IgD-negative memory B cell (primary cell): ENCODE data around the gene ADGRD1. TPM values are rescaled to one million over a fixed set of nuclear protein-coding genes. Genes with fewer than 3 reads are reported as not detected.
"Not testable (repeated sequence)": the region's sequence is repeated elsewhere in the genome, so short reads cannot be mapped to it uniquely, and the experiment has no call there.

ENCODE experiments used
- H3K27ac Mint-ChIP-seq, 3 donors: one replicate each; pipeline ENCODE4 v1.8.0; 2020 to 2022; ENCODE audit warnings: mild to moderate bottlenecking in 3 of 3, mixed read lengths in 3 of 3, moderate library complexity in 1 of 3
- H3K27me3 Mint-ChIP-seq: one replicate; pipeline ENCODE4 v1.8.0; 2021; ENCODE audit warnings: mixed read lengths
- H3K36me3 Mint-ChIP-seq: one replicate; pipeline ENCODE4 v1.8.0; 2020; ENCODE audit warnings: mild to moderate bottlenecking, mixed read lengths
- H3K4me1 Mint-ChIP-seq, 3 donors: one replicate each; pipeline ENCODE4 v1.8.0; 2020 to 2022; ENCODE audit warnings: mixed read lengths in 3 of 3, mild to moderate bottlenecking in 1 of 3
- H3K4me3 Mint-ChIP-seq, 4 donors: one replicate each; pipeline ENCODE4 v1.8.0; 2020 to 2022; ENCODE audit warnings: mild to moderate bottlenecking in 4 of 4, mixed read lengths in 4 of 4, moderate library complexity in 3 of 4
- H3K9me3 Mint-ChIP-seq, 3 donors: one replicate each; pipeline ENCODE4 v1.8.0; 2020 to 2021; ENCODE audit warnings: mixed read lengths in 3 of 3, mild to moderate bottlenecking in 1 of 3
- polyA plus RNA-seq: library from polyadenylated mRNA; unstranded; fragments of 300-500 nt; fragmentation: Illumina TruSeq; gene quantifications from one replicate; pipeline ENCODE4 v1.2.3, GENCODE V29; 2021

Gene ADGRD1
- polyA plus RNA-seq, 1 donor from 2014 or later = 0.50 TPM

DNA sequence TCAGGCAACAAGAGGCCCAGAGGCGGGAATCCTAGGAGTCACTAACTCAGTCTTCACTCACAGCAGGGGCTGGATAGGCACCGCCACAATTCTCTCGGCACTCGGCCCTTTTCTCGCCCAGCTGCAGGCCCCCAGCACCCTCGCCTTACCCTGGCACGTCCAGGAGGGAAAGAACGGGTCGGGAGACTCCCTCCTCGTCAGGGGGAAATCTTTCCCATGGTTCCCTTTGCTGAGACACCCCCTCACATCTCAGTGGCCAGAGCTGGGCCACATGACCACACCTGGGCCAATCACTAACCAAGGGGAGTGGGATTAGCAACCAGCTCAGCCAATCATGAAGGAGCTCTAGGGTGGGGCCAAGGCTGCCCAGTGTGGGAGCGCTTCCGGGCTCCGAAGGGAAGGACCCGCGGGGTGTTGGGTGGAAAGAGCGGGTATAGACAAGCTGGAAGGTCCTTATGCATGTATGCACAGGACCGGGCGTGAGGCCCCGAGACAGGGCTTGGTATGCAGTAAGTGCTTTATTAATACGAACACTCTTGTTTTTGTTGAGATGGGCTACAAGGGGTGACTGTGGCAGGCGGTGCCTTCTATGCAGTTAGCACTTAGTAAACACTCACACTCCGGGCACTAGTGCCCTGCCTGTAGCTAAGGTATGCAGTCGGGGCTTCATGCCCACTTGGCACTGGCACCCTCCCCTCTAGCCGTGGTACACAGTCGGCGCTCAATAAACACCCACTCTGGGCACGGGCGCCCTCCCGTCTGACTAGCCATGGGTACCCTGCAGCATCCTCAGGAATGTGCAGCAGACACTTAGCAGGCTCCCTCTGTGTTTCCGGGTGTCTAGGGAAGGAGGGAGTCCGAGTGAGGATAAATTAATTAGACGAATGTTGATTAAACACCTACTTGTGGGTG, 40.3 kb downstream of the ADGRD1 start:
- H3K4me3 Mint-ChIP-seq = no peak overlapping the region
- H3K36me3 Mint-ChIP-seq = peaks cover 4% of the 10 kb centered on the region
- peaks cover 0 to 1% (median 0%) of the 10 kb centered on the region in 3 donors for H3K4me1 Mint-ChIP-seq
- no peak overlapping the region for H3K27ac Mint-ChIP-seq
- H3K9me3 Mint-ChIP-seq = no peaks in the 10 kb centered on the region
- peaks cover 19% of the 10 kb centered on the region for H3K27me3 Mint-ChIP-seq

DNA sequence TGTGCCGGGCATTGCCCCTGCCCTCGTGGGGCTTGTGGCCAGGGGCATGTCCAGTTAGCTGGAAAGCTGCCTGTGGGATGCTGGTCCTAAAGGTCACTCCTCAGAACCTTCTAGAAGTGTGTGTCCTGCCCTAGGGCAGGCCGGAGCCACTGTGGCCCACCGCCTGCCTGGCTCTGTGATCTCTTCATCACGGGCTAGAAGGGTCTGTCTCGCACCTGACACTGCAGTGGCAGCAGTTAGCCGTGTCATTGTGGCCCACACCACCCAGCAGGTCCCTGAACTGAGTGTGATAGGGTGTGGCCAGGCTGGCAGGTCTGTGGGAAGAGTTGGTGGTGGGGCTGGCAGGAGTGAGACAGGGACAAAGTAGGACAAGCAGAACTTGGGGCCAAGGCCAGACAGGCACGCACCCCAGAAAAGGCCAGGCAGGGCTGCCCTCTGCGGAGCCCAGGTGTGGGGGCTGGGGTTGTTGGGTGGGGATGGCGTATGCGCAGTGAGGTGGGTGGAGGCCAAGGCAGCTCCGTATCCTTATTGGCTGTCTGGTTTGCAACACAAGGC, 41.2 kb downstream of the ADGRD1 start:
- H3K27me3 Mint-ChIP-seq = peaks cover 12% of the 10 kb centered on the region
- H3K36me3 Mint-ChIP-seq = peaks cover 4% of the 10 kb centered on the region
- peaks cover 0 to 5% (median 0%) of the 10 kb centered on the region in 3 donors for H3K9me3 Mint-ChIP-seq
- H3K27ac Mint-ChIP-seq = no peak overlapping the region
- peaks cover 0 to 3% (median 1%) of the 10 kb centered on the region in 3 donors for H3K4me1 Mint-ChIP-seq
- H3K4me3 Mint-ChIP-seq = no peak overlapping the region

DNA sequence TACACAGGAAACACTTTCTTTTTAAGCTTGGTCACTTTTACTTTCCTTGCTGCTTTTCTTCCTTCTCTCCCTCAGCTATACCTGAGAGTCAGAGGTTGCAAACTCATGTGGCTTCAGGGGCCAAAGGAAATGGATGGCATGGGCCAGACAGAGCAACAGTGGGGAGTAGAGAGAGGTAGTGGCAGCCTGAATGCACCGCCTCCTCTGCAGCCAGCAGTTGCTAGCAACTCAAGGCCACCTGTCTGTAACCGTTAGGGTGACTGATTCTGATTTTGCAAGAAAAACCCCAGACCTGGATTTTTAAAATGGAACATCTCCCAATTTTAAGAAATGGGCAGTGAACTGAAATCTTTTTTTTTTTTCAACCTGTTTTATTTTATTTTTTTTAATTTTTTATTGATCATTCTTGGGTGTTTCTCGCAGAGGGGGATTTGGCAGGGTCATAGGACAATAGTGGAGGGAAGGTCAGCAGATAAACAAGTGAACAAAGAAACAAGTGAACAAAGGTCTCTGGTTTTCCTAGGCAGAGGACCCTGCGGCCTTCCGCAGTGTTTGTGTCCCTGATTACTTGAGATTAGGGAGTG, 41.8 kb downstream of the ADGRD1 start:
- not testable (repeated sequence) for H3K4me1 Mint-ChIP-seq, H3K9me3 Mint-ChIP-seq, H3K27ac Mint-ChIP-seq, H3K36me3 Mint-ChIP-seq, H3K4me3 Mint-ChIP-seq
- peaks cover 10% of the 10 kb centered on the region for H3K27me3 Mint-ChIP-seq

DNA sequence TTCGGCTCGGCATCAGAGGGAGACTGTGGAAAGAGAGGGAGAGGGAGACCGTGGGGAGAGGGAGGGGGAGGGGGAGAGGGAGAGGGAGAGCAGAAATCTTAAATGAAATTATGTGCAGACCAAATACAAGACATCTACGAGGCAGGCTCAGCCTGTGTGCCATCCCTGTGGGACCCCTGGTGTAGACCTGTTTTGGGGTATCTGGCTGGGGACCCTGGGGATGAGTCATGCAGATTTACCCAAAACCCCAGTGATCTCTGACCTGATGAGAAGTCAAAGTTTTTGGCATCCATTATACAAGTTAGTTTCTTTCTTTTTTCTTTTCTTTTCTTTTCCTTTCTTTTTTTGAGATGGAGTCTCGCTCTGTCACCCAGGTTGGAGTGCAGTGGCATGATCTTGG, 44.4 kb downstream of the ADGRD1 start:
- peaks cover 0 to 5% (median 0%) of the 10 kb centered on the region in 3 donors for H3K9me3 Mint-ChIP-seq
- H3K4me1 Mint-ChIP-seq = peaks cover 0 to 3% (median 0%) of the 10 kb centered on the region in 3 donors
- no peak overlapping the region for H3K27ac Mint-ChIP-seq
- no peak overlapping the region for H3K4me3 Mint-ChIP-seq
- peaks cover 1% of the 10 kb centered on the region for H3K36me3 Mint-ChIP-seq
- H3K27me3 Mint-ChIP-seq = peaks cover 1% of the 10 kb centered on the region

DNA sequence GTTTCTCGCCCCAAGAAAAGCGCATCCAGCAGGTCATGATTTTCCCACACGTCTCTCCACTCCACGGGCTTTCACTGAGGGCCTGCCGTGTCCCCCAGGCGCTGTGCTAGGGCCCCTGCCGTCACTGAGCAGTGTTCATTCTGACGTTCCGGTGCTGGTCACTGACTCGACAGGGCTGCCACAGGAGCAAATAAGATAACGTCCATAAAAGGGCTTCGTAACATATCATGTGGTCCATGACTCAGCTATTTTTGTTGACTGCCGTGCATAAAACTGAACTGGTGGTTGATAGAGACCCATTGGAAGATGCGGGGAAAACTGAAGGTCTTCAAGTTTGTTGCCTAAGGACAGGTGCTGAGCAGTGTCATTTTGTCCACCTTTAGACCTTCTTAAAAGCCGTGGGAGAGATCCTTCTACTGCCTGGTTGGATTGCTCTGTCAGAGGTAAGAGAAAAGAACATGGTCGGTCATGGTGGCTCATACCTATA, 46.3 kb downstream of the ADGRD1 start:
- peaks cover 0 to 3% (median 0%) of the 10 kb centered on the region in 3 donors for H3K4me1 Mint-ChIP-seq
- no peaks in the 10 kb centered on the region for H3K36me3 Mint-ChIP-seq
- no peak overlapping the region for H3K4me3 Mint-ChIP-seq
- no peak overlapping the region for H3K27ac Mint-ChIP-seq
- peaks cover 0 to 5% (median 0%) of the 10 kb centered on the region in 3 donors for H3K9me3 Mint-ChIP-seq
- H3K27me3 Mint-ChIP-seq = peaks cover 8% of the 10 kb centered on the region

DNA sequence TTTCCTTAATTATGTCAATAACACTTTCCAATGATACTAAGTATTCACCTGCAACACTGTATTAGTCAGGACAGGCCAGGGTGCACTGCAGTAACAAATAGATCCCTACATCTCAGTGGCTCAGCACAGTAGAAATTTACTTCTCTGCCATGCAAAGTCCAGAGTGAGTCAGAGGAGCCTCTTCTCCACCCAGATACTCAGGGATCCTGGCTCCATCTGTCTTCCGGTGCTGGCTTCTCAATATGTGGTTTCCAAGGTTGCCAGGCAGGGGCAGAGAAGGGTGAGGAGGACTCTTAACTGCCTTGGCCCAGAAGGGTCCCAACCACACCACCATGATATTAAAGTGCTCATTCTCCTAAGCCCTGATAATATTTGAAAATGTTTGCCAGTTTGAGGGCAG, 47.8 kb downstream of the ADGRD1 start:
- H3K27ac Mint-ChIP-seq = no peak overlapping the region
- no peak overlapping the region for H3K4me3 Mint-ChIP-seq
- H3K27me3 Mint-ChIP-seq = peaks cover 8% of the 10 kb centered on the region
- no peaks in the 10 kb centered on the region for H3K36me3 Mint-ChIP-seq
- peaks cover 0 to 5% (median 0%) of the 10 kb centered on the region in 3 donors for H3K9me3 Mint-ChIP-seq
- H3K4me1 Mint-ChIP-seq = peaks cover 0 to 3% (median 0%) of the 10 kb centered on the region in 3 donors

DNA sequence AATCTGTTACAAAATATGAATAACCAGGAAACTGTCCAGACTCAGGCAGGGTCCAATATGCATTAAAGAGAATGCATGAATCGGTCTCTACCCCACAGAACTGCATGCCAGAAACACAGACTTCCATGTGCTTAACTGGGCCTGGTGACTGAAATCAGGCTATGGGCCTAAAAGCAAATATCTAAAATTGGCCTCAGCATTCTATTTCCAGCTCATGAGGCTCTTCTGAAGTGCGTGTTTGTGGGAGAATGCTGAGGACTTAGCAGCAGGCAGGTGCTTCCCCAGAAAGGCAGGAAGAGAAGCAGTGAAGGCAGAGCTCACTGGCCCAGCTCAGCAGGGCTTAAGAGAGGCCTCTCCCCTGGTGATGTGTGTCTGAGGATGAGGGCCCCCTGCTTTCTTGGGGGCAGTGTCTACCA, 48.5 kb downstream of the ADGRD1 start:
- H3K27ac Mint-ChIP-seq = no peak overlapping the region
- peaks cover 0 to 5% (median 0%) of the 10 kb centered on the region in 3 donors for H3K9me3 Mint-ChIP-seq
- no peaks in the 10 kb centered on the region for H3K36me3 Mint-ChIP-seq
- H3K4me3 Mint-ChIP-seq = no peak overlapping the region
- H3K27me3 Mint-ChIP-seq = peaks cover 8% of the 10 kb centered on the region
- H3K4me1 Mint-ChIP-seq = peaks cover 0 to 3% (median 0%) of the 10 kb centered on the region in 3 donors

DNA sequence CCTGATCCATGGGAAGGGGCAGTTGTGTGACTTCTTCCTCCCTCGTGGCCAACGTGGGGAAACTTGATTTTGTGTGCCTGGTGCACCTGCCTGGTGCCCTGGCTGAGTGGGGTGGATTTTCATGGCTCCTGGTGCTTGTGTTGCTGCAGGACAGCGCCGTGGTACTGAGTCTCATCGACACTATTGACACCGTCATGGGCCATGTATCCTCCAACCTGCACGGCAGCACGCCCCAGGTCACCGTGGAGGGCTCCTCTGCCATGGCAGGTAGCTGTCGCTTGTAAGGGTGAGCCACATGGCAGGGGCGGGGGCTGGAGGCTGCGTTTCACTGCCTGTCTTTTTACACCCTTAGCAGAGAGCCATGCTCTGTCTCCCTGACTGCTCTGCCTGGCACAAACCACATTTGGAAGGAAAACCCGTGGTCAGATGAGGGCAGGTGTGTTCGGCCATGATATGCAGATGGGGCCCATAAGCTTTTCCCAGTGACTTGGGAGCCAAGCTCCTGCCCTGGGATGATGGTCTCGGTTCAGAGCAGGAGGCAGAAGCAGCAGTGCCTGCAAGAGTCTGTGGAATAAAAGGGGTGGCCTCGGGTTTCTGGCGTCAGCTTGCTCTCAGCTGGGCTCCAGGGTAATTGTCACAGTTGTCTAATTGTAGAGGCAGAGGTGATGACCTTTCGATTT, 49.5 kb downstream of the ADGRD1 start:
- Mint-ChIP-seq H3K9me3 (peaks cover 0 to 5% (median 0%) of the 10 kb centered on the region in 3 donors), H3K4me3 (peak overlapping the region in 2 of 4 donors; percentile 21 to 60), H3K27ac (no peak overlapping the region), H3K36me3 (no peaks in the 10 kb centered on the region), H3K27me3 (peaks cover 8% of the 10 kb centered on the region), H3K4me1 (peaks cover 0 to 3% (median 0%) of the 10 kb centered on the region in 3 donors)

DNA sequence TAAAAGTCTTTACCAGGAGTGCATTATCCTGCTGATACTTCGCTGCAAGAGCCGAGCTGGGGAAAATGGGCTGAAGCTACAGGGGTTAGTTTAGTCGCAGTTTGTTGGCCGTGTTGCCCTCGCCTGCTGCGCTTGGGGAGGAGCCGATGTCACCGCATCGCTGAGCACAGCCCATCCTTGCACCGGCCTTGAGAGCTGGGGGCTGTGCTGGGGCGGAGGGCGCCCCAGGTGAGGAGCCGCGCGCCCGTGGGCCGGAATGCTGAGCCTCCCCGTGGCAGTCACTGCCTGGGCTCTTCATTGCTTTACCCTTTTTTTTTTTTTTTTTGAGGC, 50.0 kb downstream of the ADGRD1 start:
- Mint-ChIP-seq H3K36me3 (no peaks in the 10 kb centered on the region), H3K4me3 (peak overlapping the region in 2 of 4 donors; percentile 21 to 60), H3K27me3 (peaks cover 7% of the 10 kb centered on the region), H3K27ac (no peak overlapping the region), H3K4me1 (peaks cover 0 to 3% (median 1%) of the 10 kb centered on the region in 3 donors), H3K9me3 (peaks cover 0 to 5% (median 0%) of the 10 kb centered on the region in 3 donors)

DNA sequence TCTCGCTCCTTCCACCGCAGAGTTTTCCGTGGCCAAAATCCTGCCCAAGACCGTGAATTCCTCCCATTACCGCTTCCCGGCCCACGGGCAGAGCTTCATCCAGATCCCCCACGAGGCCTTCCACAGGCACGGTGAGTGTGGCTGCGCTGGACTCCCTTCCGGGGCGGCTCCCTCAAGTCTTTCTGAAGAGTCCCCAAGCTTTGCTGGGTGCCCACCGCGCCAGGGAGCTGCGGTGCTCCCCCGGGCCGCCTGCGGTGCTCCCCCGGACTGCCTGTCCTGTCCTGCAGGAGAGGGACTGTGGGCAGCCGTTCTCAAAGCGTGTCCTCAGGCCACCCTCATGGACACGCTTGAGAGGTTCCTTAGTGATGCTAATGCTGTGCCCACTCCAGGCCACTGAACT, 50.5 kb downstream of the ADGRD1 start:
- peak overlapping the region in 1 of 4 donors; percentile 49 for H3K4me3 Mint-ChIP-seq
- H3K27ac Mint-ChIP-seq = no peak overlapping the region
- H3K9me3 Mint-ChIP-seq = peaks cover 0 to 3% (median 0%) of the 10 kb centered on the region in 3 donors
- no peaks in the 10 kb centered on the region for H3K36me3 Mint-ChIP-seq
- H3K4me1 Mint-ChIP-seq = peaks cover 0 to 2% (median 1%) of the 10 kb centered on the region in 3 donors
- H3K27me3 Mint-ChIP-seq = peaks cover 7% of the 10 kb centered on the region

DNA sequence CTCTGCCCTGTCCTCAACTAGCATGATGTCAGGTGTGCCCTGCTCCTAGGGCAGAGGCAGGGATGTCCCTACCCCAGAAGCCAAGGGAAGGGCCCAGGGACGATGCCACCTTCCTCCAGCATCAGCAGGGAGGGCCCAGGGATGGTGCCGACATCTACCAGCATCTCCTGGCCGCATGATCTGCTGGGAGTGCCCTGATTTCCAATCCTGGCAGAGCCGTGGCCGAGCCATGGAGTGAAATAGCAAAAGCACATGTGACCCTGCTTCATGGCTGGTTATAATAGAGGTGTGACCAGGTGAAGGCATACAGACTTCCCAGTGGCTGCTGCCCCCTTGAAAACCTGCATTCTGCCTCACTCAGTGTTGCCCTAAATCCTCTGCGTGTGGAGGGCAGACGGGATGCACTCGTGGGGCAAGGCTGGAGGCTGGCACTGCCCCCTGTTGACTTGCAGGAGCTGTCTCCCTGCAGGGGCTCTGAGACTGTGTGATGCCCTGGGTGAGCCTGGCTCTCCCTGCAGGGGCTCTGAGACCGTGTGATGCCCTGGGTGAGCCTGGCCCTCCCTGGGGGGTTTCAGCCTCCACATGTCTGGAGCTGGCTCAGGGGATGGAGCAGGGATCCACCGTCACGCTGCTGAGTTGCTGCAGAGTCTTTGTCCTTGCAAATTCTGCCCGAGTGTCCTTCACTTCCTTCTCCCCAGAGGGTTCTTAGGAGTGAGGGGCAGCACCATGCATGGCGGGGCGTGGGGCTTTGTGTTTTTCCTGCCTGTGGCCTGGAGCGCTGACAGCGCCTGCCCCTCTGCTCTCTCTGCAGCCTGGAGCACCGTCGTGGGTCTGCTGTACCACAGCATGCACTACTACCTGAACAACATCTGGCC, 51.7 kb downstream of the ADGRD1 start:
- no peaks in the 10 kb centered on the region for H3K36me3 Mint-ChIP-seq
- H3K4me1 Mint-ChIP-seq = peaks cover 0 to 1% (median 0%) of the 10 kb centered on the region in 3 donors
- H3K27ac Mint-ChIP-seq = no peak overlapping the region
- H3K27me3 Mint-ChIP-seq = peaks cover 7% of the 10 kb centered on the region
- H3K4me3 Mint-ChIP-seq = peak overlapping the region in 1 of 4 donors; percentile 36
- no peaks in the 10 kb centered on the region for H3K9me3 Mint-ChIP-seq

DNA sequence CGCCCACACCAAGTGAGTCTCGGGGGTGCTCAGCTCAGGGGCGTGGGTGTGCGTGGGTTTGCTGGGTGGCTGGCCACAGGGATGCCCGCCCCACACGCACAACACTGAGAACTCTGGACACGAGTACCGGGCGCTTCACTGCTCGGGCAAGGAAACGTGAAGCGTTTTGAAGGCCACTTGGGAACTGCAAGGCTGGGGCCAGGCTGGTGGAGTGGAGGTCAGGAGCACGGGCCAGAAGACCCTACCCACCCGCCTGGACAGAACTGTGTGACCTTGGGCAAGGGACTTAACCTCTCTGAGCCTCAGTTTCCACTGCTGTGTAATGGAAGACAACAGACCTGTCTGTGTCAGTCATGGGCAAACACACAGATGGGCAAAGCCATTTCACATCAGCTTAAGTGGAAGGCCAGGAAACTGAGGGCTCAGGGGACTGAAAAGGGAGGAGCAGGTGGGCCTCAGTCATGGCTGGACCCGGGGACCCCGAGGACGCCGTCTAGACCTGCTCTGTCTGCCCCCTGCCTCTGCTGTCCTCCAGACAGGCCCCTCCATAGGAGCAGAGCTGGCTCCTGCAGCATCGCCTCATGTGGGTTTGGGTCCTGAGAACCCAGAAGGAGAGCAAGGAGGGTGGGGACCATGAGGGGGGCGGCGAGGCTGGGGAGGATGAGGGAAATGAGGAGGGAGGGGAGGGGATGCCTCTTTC, 52.5 kb downstream of the ADGRD1 start:
- peaks cover 8% of the 10 kb centered on the region for H3K27me3 Mint-ChIP-seq
- H3K9me3 Mint-ChIP-seq = no peaks in the 10 kb centered on the region
- no peak overlapping the region for H3K27ac Mint-ChIP-seq
- H3K4me3 Mint-ChIP-seq = no peak overlapping the region
- no peaks in the 10 kb centered on the region for H3K36me3 Mint-ChIP-seq
- H3K4me1 Mint-ChIP-seq = peaks cover 0 to 1% (median 0%) of the 10 kb centered on the region in 3 donors

DNA sequence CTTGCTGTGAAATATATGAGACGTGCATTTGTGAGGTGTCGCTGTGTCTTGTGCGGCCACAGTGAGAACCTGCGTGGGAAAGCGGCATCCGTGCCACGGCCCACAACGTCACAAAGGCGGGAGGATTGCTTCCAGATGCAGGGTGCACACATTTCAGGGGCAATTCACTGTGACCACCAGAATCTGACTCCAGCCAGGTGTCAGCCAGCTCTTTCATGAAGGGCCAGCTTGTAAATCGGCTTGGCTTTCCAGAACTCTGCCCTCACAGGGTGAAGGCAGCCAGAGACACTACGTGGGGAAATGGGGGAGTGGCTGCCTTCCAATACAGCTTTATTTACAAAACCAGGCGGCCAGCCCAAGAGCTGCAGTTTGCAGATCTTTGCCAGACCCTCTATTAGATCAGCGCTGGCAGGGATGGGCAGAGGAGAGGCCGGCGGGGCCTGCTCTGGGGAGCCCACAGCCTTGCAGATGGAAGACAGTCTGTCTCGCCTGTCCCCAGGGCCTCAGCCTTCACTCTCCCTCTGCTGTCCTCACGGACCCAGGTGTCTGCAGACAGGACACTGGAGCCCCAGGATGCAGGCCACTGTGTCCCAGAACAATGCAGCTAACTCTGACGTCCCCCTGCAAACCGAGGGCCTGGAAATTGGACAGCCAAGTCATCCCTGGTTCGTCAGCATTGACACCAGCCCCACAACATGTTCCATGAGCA, 53.5 kb downstream of the ADGRD1 start:
- no peak overlapping the region for H3K27ac Mint-ChIP-seq

More for the DNA sequence above, 53.5 kb downstream of the ADGRD1 start:
- peaks cover 0 to 1% (median 0%) of the 10 kb centered on the region in 3 donors for H3K4me1 Mint-ChIP-seq
- no peak overlapping the region for H3K4me3 Mint-ChIP-seq
- H3K9me3 Mint-ChIP-seq = no peaks in the 10 kb centered on the region
- no peaks in the 10 kb centered on the region for H3K36me3 Mint-ChIP-seq
- peaks cover 10% of the 10 kb centered on the region for H3K27me3 Mint-ChIP-seq
